Activated CD8-positive, alpha-beta T cell treated with anti-CD3 and anti-CD28 coated beads for 36 hours (primary cell): ENCODE data around the gene S100A8. TPM values are rescaled to one million over a fixed set of nuclear protein-coding genes. Genes with fewer than 3 reads are reported as not detected.

ENCODE experiments used
- ATAC-seq: fragments of 200-7000 bp; cut with Tn5 transposase; one replicate; pipeline ENCODE4 v1.10.0; 2021; ENCODE audit warnings: mild to moderate bottlenecking, moderate library complexity
- CTCF ChIA-PET: fragments of 350-600 bp; sonication (Branson Sonifier 250); formaldehyde crosslinking; loops from one replicate; lab custom pipeline; 2021; ENCODE audit warnings: antibody characterized with exemption; lab: Charles Lee
- POLR2A ChIA-PET: fragments of 350-600 bp; sonication (Branson Sonifier 250); formaldehyde crosslinking; loops from one replicate; lab custom pipeline; 2021; ENCODE audit warnings: antibody characterized with exemption; lab: Charles Lee
- DNase-seq: peaks from one replicate; pipeline ENCODE4 v3.0.0-alpha.2; 2020
- H3K27ac Mint-ChIP-seq: one replicate; pipeline ENCODE4 v1.8.0; 2021; ENCODE audit warnings: mild to moderate bottlenecking, mixed read lengths
- H3K27me3 Mint-ChIP-seq: one replicate; pipeline ENCODE4 v1.8.0; 2021; ENCODE audit warnings: mixed read lengths
- H3K36me3 Mint-ChIP-seq: one replicate; pipeline ENCODE4 v1.8.0; 2021; ENCODE audit warnings: low read depth, mixed read lengths
- H3K4me1 Mint-ChIP-seq: one replicate; pipeline ENCODE4 v1.8.0; 2021; ENCODE audit warnings: low read depth, mixed read lengths
- H3K4me3 Mint-ChIP-seq: one replicate; pipeline ENCODE4 v1.8.0; 2021; ENCODE audit warnings: mild to moderate bottlenecking, moderate library complexity, mixed read lengths
- H3K9me3 Mint-ChIP-seq: one replicate; pipeline ENCODE4 v1.8.0; 2021; ENCODE audit warnings: mixed read lengths
- CTCF ChIP-seq: fragments of 200-600 bp; IDR thresholded peaks from one replicate; pipeline ENCODE4 v1.8.0; 2022; ENCODE audit warnings: antibody characterized with exemption, mild to moderate bottlenecking
- intact Hi-C: fragments of 100-400 bp; cut with micrococcal nuclease; formaldehyde crosslinking; loops from one replicate; pipeline ENCODE4 v1.10.0; 2022
- total RNA-seq, 2 experiments: library from RNA; stranded (reverse); gene quantifications; one replicate each; pipeline ENCODE4 v1.2.3, GENCODE V29; 2021

Gene S100A8
- total RNA-seq, 2 experiments from 2014 or later, result not detected

GRCh38 chr1:153360190-153360589, 30.7 kb downstream of the S100A8 start:
- ChIA-PET CTCF (no interaction called here), POLR2A (no interaction called here)
- Mint-ChIP-seq H3K27me3 (peaks cover 7% of the 10 kb centered on the region), H3K4me1 (peaks cover 5% of the 10 kb centered on the region), H3K4me3 (no peak overlapping the region), H3K9me3 (no peaks in the 10 kb centered on the region), H3K27ac (no peak overlapping the region), H3K36me3 (no peaks in the 10 kb centered on the region)
- DNase-seq (no peak), ATAC-seq (no peak)
- intact Hi-C loops, result no loop called here
- no peak for TF ChIP-seq CTCF

GRCh38 chr1:153359241-153359640, 31.6 kb downstream of the S100A8 start:
- no peak for ATAC-seq
- no peak overlapping the region for H3K27ac Mint-ChIP-seq
- H3K4me1 Mint-ChIP-seq, result peaks cover 5% of the 10 kb centered on the region
- no peak for DNase-seq
- intact Hi-C loops, result no loop called here
- TF ChIP-seq CTCF, result no peak
- no peaks in the 10 kb centered on the region for H3K36me3 Mint-ChIP-seq
- H3K9me3 Mint-ChIP-seq, result no peaks in the 10 kb centered on the region
- H3K4me3 Mint-ChIP-seq, result no peak overlapping the region
- H3K27me3 Mint-ChIP-seq, result peaks cover 2% of the 10 kb centered on the region
- ChIA-PET POLR2A (no interaction called here), CTCF (no interaction called here)

GRCh38 chr1:153358691-153358975, 32.2 kb downstream of the S100A8 start:
- Mint-ChIP-seq H3K27me3 (peaks cover 1% of the 10 kb centered on the region), H3K9me3 (no peaks in the 10 kb centered on the region), H3K4me1 (peaks cover 5% of the 10 kb centered on the region), H3K27ac (no peak overlapping the region), H3K4me3 (no peak overlapping the region), H3K36me3 (no peaks in the 10 kb centered on the region)
- POLR2A ChIA-PET, result no interaction called here
- DNase-seq (no peak), ATAC-seq (no peak)
- intact Hi-C loops, result no loop called here
- no peak for TF ChIP-seq CTCF
- CTCF ChIA-PET, result interaction anchor here (1.4 to 2.4 kb wide), 3 partner anchors 15 to 136 kb away, joined by 4 to 21 read pairs (median 5); no protein-coding TSS in a partner anchor

- Mint-ChIP-seq H3K4me1 (peaks cover 5% of the 10 kb centered on the region), H3K27me3 (peaks cover 1% of the 10 kb centered on the region), H3K9me3 (no peaks in the 10 kb centered on the region), H3K27ac (no peak within 1 kb of the TSS), H3K36me3 (no peaks in the 10 kb centered on the region), H3K4me3 (no peak within 1 kb of the TSS)
- TF ChIP-seq CTCF, result no peak
- ChIA-PET CTCF (interaction anchor here (1.1 to 2.4 kb wide), 4 partner anchors 14 to 136 kb away, joined by 3 to 21 read pairs (median 4); no protein-coding TSS in a partner anchor), POLR2A (no interaction called here)
- ATAC-seq (no peak), DNase-seq (no peak)
- intact Hi-C loops, result no loop called here
Measured at GRCh38 chr1:153357853-153358690, 32.8 kb downstream of the S100A8 start, which contains the start of gene S100A9. Gene S100A9, plus strand, starts transcription at chr1:153357854. Its CDS starts 430 bp downstream, at chr1:153358284.
